PFSK-1 (cell line): ENCODE measurements around the gene DIABLO.

Experiments used
- FOXP2 ChIP-seq: optimal IDR thresholded peaks from 2 replicates; pipeline ENCODE3; 2011; ENCODE audit warnings: borderline replicate concordance, control low read depth, inconsistent platforms; ENCODE audit not compliant: insufficient read depth; ENCODE audit errors: extremely low read length, extremely low read depth
- POLR2AphosphoS5 ChIP-seq: IDR thresholded peaks from 2 replicates; pipeline ENCODE4 v1.6.1; 2012; ENCODE audit warnings: low read depth, mild to moderate bottlenecking, control low read depth, low read length, moderate library complexity
- SIN3A ChIP-seq: IDR thresholded peaks from 2 replicates; pipeline ENCODE4 v1.6.1; 2012; ENCODE audit warnings: mild to moderate bottlenecking, low read length, moderate library complexity, borderline replicate concordance; ENCODE audit not compliant: insufficient read depth
- TAF1 ChIP-seq: IDR thresholded peaks from 2 replicates; pipeline ENCODE4 v1.6.1; 2012; ENCODE audit warnings: low read length, control low read depth, borderline replicate concordance; ENCODE audit not compliant: insufficient read depth
- TF ChIP-seq, protein P1 (sequence below), 2 experiments: IDR thresholded peaks; 2 replicates each; pipeline versions ENCODE4 v1.6.1 to v1.8.0; 2011 to 2012; ENCODE audit warnings: low read depth in 2 of 2, low read length in 2 of 2, control low read depth in 1 of 2, inconsistent platforms in 1 of 2, mild to moderate bottlenecking in 1 of 2, moderate library complexity in 1 of 2; ENCODE audit not compliant: insufficient read depth in 1 of 2

DIABLO gene

GRCh38 chr12:122228092-122228491 is 2.2 kb upstream of the DIABLO start:
- TF ChIP-seq FOXP2 (no peak), SIN3A (0 out of 2 replicates have a peak, but pooled peaks have one; percentile 10), POLR2AphosphoS5 (0 out of 2 replicates have a peak, but pooled peaks have one; percentile 22), TAF1 (no peak)
- TF ChIP-seq, protein P1, sequence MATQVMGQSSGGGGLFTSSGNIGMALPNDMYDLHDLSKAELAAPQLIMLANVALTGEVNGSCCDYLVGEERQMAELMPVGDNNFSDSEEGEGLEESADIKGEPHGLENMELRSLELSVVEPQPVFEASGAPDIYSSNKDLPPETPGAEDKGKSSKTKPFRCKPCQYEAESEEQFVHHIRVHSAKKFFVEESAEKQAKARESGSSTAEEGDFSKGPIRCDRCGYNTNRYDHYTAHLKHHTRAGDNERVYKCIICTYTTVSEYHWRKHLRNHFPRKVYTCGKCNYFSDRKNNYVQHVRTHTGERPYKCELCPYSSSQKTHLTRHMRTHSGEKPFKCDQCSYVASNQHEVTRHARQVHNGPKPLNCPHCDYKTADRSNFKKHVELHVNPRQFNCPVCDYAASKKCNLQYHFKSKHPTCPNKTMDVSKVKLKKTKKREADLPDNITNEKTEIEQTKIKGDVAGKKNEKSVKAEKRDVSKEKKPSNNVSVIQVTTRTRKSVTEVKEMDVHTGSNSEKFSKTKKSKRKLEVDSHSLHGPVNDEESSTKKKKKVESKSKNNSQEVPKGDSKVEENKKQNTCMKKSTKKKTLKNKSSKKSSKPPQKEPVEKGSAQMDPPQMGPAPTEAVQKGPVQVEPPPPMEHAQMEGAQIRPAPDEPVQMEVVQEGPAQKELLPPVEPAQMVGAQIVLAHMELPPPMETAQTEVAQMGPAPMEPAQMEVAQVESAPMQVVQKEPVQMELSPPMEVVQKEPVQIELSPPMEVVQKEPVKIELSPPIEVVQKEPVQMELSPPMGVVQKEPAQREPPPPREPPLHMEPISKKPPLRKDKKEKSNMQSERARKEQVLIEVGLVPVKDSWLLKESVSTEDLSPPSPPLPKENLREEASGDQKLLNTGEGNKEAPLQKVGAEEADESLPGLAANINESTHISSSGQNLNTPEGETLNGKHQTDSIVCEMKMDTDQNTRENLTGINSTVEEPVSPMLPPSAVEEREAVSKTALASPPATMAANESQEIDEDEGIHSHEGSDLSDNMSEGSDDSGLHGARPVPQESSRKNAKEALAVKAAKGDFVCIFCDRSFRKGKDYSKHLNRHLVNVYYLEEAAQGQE (IDR thresholded peaks at IDR 0.05; ENCODE audit: insufficient read depth in 1 of 2, low read depth in 2 of 2, low read length in 2 of 2), result peak in 1 of 2 experiments; percentile 58; a peak in 1 of 4 replicates

- TF ChIP-seq TAF1, result no peak
- TF ChIP-seq, protein P1 (IDR thresholded peaks at IDR 0.05; ENCODE audit: insufficient read depth in 1 of 2, low read depth in 2 of 2, low read length in 2 of 2), result no peak
- no peak for TF ChIP-seq POLR2AphosphoS5
- no peak for TF ChIP-seq FOXP2
- TF ChIP-seq SIN3A, result no peak
Observed at GRCh38 chr12:122227341-122227740, 1.5 kb upstream of the DIABLO start.

GRCh38 chr12:122226366-122227125 is 694 bp upstream of the DIABLO start:
- TF ChIP-seq, protein P1 (IDR thresholded peaks at IDR 0.05; ENCODE audit: insufficient read depth in 1 of 2, low read depth in 2 of 2, low read length in 2 of 2), result peak; percentile 86 to 92
- no peak for TF ChIP-seq TAF1
- TF ChIP-seq SIN3A, result peak; percentile 84; the same call in 1 of the 2 replicates

GRCh38 chr12:122216445-122216844 is 9.4 kb downstream of the DIABLO start:
- no peak for TF ChIP-seq FOXP2
- TF ChIP-seq TAF1, result no peak

GRCh38 chr12:122215771-122216170 is 10.1 kb downstream of the DIABLO start:
- TF ChIP-seq FOXP2, result no peak
- TF ChIP-seq, protein P1 (IDR thresholded peaks at IDR 0.05; ENCODE audit: insufficient read depth in 1 of 2, low read depth in 2 of 2, low read length in 2 of 2), result no peak
- TF ChIP-seq SIN3A, result no peak
- no peak for TF ChIP-seq POLR2AphosphoS5
- TF ChIP-seq TAF1, result no peak
